ENCODE measurements around the gene ALDH1A1. TPM values are rescaled to one million over a fixed set of nuclear protein-coding genes. Genes with fewer than 3 reads are reported as not detected.

ALDH1A1 gene
- total and polyA plus RNA-seq, 2 donors, result 33.2 to 67.9 TPM

- no peaks in the 10 kb centered on the region for H3K4me1 ChIP-seq (ENCODE audit: insufficient read depth)
- no peaks in the 10 kb centered on the region for H3K36me3 ChIP-seq (ENCODE audit: insufficient read depth)
- no peak for DNase-seq (ENCODE audit: extremely low spot score)
- 75% methylated on average over 2 of the region's 2 CpGs for WGBS
- H3K27ac ChIP-seq (ENCODE audit: low read depth), result no peak overlapping the region
- H3K4me3 ChIP-seq (ENCODE audit: low read depth, low read length), result no peak overlapping the region
Observed at GRCh38 chr9:72898360-72898759, 54.5 kb downstream of the ALDH1A1 start.

- H3K4me3 ChIP-seq (ENCODE audit: low read depth, low read length), result no peak overlapping the region
- H3K27ac ChIP-seq (ENCODE audit: low read depth), result no peak overlapping the region
- 65% methylated on average over 3 of the region's 3 CpGs for WGBS
- H3K36me3 ChIP-seq (ENCODE audit: insufficient read depth), result no peaks in the 10 kb centered on the region
- DNase-seq (ENCODE audit: extremely low spot score), result no peak
- H3K4me1 ChIP-seq (ENCODE audit: insufficient read depth), result no peaks in the 10 kb centered on the region
Observed at GRCh38 chr9:72897069-72897649, 55.7 kb downstream of the ALDH1A1 start.

- DNase-seq (ENCODE audit: extremely low spot score), result no peak
- no peak overlapping the region for H3K4me3 ChIP-seq (ENCODE audit: low read depth, low read length)
- no peaks in the 10 kb centered on the region for H3K4me1 ChIP-seq (ENCODE audit: insufficient read depth)
- no peaks in the 10 kb centered on the region for H3K36me3 ChIP-seq (ENCODE audit: insufficient read depth)
- no peak overlapping the region for H3K27ac ChIP-seq (ENCODE audit: low read depth)
- WGBS, result 89% methylated on average over 1 of the region's 1 CpG
Observed at GRCh38 chr9:72896439-72896838, 56.4 kb downstream of the ALDH1A1 start.

GRCh38 chr9:72895122-72895521 lies 57.7 kb downstream of the ALDH1A1 start:
- no peak for DNase-seq (ENCODE audit: extremely low spot score)
- Histone ChIP-seq H3K36me3 (ENCODE audit: insufficient read depth) (no peaks in the 10 kb centered on the region), H3K4me1 (ENCODE audit: insufficient read depth) (no peaks in the 10 kb centered on the region), H3K4me3 (ENCODE audit: low read depth, low read length) (no peak overlapping the region), H3K27ac (ENCODE audit: low read depth) (no peak overlapping the region)
- 96% methylated on average over 2 of the region's 2 CpGs for WGBS

GRCh38 chr9:72894342-72894741 lies 58.5 kb downstream of the ALDH1A1 start:
- WGBS, result 92% methylated on average over 5 of the region's 5 CpGs
- Histone ChIP-seq H3K27ac (ENCODE audit: low read depth) (no peak overlapping the region), H3K36me3 (ENCODE audit: insufficient read depth) (no peaks in the 10 kb centered on the region), H3K4me1 (ENCODE audit: insufficient read depth) (no peaks in the 10 kb centered on the region), H3K4me3 (ENCODE audit: low read depth, low read length) (no peak overlapping the region)
- no peak for DNase-seq (ENCODE audit: extremely low spot score)

- DNase-seq (ENCODE audit: extremely low spot score), result no peak
- Histone ChIP-seq H3K36me3 (ENCODE audit: insufficient read depth) (peaks cover 4% of the 10 kb centered on the region), H3K4me1 (ENCODE audit: insufficient read depth) (no peaks in the 10 kb centered on the region), H3K27ac (ENCODE audit: low read depth) (no peak overlapping the region), H3K4me3 (ENCODE audit: low read depth, low read length) (no peak overlapping the region)
- WGBS, result 77% methylated on average over 1 of the region's 1 CpG
Observed at GRCh38 chr9:72893437-72893836, 59.4 kb downstream of the ALDH1A1 start.

- no peak for DNase-seq (ENCODE audit: extremely low spot score)
- Histone ChIP-seq H3K4me1 (ENCODE audit: insufficient read depth) (no peaks in the 10 kb centered on the region), H3K27ac (ENCODE audit: low read depth) (no peak overlapping the region), H3K36me3 (ENCODE audit: insufficient read depth) (peaks cover 4% of the 10 kb centered on the region), H3K4me3 (ENCODE audit: low read depth, low read length) (no peak overlapping the region)
- WGBS, result 77% methylated on average over 2 of the region's 2 CpGs
Observed at GRCh38 chr9:72891043-72891442, 61.8 kb downstream of the ALDH1A1 start.

- H3K36me3 ChIP-seq (ENCODE audit: insufficient read depth), result peaks cover 4% of the 10 kb centered on the region
- WGBS, result 90% methylated on average over 2 of the region's 2 CpGs
- H3K4me1 ChIP-seq (ENCODE audit: insufficient read depth), result no peaks in the 10 kb centered on the region
- no peak overlapping the region for H3K27ac ChIP-seq (ENCODE audit: low read depth)
- H3K4me3 ChIP-seq (ENCODE audit: low read depth, low read length), result no peak overlapping the region
- DNase-seq (ENCODE audit: extremely low spot score), result no peak
Observed at GRCh38 chr9:72888943-72889342, 63.9 kb downstream of the ALDH1A1 start.

GRCh38 chr9:72888067-72888466 lies 64.8 kb downstream of the ALDH1A1 start:
- Histone ChIP-seq H3K4me3 (ENCODE audit: low read depth, low read length) (no peak overlapping the region), H3K4me1 (ENCODE audit: insufficient read depth) (no peaks in the 10 kb centered on the region), H3K36me3 (ENCODE audit: insufficient read depth) (peaks cover 4% of the 10 kb centered on the region), H3K27ac (ENCODE audit: low read depth) (no peak overlapping the region)
- WGBS, result 78% methylated on average over 2 of the region's 2 CpGs
- DNase-seq (ENCODE audit: extremely low spot score), result no peak

- no peak overlapping the region for H3K27ac ChIP-seq (ENCODE audit: low read depth)
- no peak overlapping the region for H3K4me3 ChIP-seq (ENCODE audit: low read depth, low read length)
- DNase-seq (ENCODE audit: extremely low spot score), result no peak
- H3K36me3 ChIP-seq (ENCODE audit: insufficient read depth), result peaks cover 4% of the 10 kb centered on the region
- WGBS, result 96% methylated on average over 1 of the region's 1 CpG
- no peaks in the 10 kb centered on the region for H3K4me1 ChIP-seq (ENCODE audit: insufficient read depth)
Observed at GRCh38 chr9:72886386-72886785, 66.5 kb downstream of the ALDH1A1 start.

GRCh38 chr9:72884508-72884907 lies 68.3 kb downstream of the ALDH1A1 start:
- Histone ChIP-seq H3K4me3 (ENCODE audit: low read depth, low read length) (no peak overlapping the region), H3K27ac (ENCODE audit: low read depth) (no peak overlapping the region), H3K4me1 (ENCODE audit: insufficient read depth) (no peaks in the 10 kb centered on the region), H3K36me3 (ENCODE audit: insufficient read depth) (peaks cover 4% of the 10 kb centered on the region)
- DNase-seq (ENCODE audit: extremely low spot score), result no peak
- WGBS, result 74% methylated on average over 1 of the region's 1 CpG

- Histone ChIP-seq H3K4me3 (ENCODE audit: low read depth, low read length) (no peak overlapping the region), H3K36me3 (ENCODE audit: insufficient read depth) (peaks cover under 1% of the 10 kb centered on the region), H3K27ac (ENCODE audit: low read depth) (no peak overlapping the region), H3K4me1 (ENCODE audit: insufficient read depth) (no peaks in the 10 kb centered on the region)
- DNase-seq (ENCODE audit: extremely low spot score), result no peak
- 78% methylated on average over 3 of the region's 3 CpGs for WGBS
Observed at GRCh38 chr9:72883875-72884274, 69.0 kb downstream of the ALDH1A1 start.

- no peak for DNase-seq (ENCODE audit: extremely low spot score)
- no peaks in the 10 kb centered on the region for H3K36me3 ChIP-seq (ENCODE audit: insufficient read depth)
- H3K27ac ChIP-seq (ENCODE audit: low read depth), result no peak overlapping the region
- H3K4me1 ChIP-seq (ENCODE audit: insufficient read depth), result no peaks in the 10 kb centered on the region
- WGBS, result 83% methylated on average over 6 of the region's 6 CpGs
- no peak overlapping the region for H3K4me3 ChIP-seq (ENCODE audit: low read depth, low read length)
Observed at GRCh38 chr9:72882117-72882775, 70.6 kb downstream of the ALDH1A1 start.

GRCh38 chr9:72880821-72881220 lies 72.0 kb downstream of the ALDH1A1 start:
- 87% methylated on average over 2 of the region's 2 CpGs for WGBS
- H3K4me3 ChIP-seq (ENCODE audit: low read depth, low read length), result no peak overlapping the region

More at GRCh38 chr9:72880821-72881220, 72.0 kb downstream of the ALDH1A1 start:
- Histone ChIP-seq H3K36me3 (ENCODE audit: insufficient read depth) (no peaks in the 10 kb centered on the region), H3K27ac (ENCODE audit: low read depth) (no peak overlapping the region), H3K4me1 (ENCODE audit: insufficient read depth) (no peaks in the 10 kb centered on the region)
- DNase-seq (ENCODE audit: extremely low spot score), result no peak
